ENCODE data around the gene SLC29A1. TPM values are rescaled to one million over a fixed set of nuclear protein-coding genes. Genes with fewer than 3 reads are reported as not detected.
A peak's percentile ranks its signal among the peaks of the same experiment; 100 is the strongest.

Gene SLC29A1
- total RNA-seq, 1 experiment from 2014 or later = 54.7 TPM

DNA sequence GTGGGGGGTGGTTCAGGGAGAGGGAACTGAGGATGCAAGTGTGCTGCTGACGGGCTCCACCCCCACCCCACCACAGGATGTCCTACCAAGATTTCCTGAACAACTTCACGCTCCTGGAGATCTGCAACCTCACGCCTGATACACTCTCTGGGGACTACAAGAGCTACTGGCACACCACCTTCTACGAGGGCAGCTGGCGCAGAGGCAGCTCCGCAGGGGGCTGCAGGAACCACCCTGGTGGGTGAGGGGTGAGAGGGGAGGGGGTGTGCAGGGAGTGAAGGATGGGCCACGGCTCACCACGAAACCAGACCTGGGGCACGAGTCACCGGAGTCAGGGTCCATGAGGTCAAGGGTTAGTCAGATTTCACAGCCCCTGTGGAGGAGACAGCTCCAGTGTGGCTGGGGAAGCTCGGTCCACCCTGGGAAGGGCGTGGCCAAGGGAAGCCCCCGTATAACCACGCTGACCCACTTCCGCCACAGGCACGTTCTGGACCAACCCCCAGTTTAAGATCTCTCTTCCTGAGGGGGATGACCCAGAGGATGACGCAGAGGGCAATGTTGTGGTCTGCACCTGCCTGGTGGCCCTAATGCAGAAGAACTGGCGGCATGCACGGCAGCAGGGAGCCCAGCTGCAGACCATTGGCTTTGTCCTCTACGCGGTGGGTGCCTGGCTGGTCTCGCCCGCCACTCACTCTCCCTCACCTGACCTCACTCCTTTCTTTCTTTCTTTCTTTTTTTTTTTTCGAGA, 46.5 kb upstream of the SLC29A1 start:
- intact Hi-C loops (cut with micrococcal nuclease) = no loop called here
- Histone ChIP-seq H3K4me3 (ENCODE audit: low read length) (no peak overlapping the region), H3K4me2 (ENCODE audit: low read length) (no peak overlapping the region), H4K20me1 (ENCODE audit: low read length) (no peaks in the 10 kb centered on the region), H3K79me2 (ENCODE audit: low read length) (no peaks in the 10 kb centered on the region), H3K27ac (ENCODE audit: low read length) (no peak overlapping the region), H3F3A (ENCODE audit: low read length, unreplicated experiment) (no peaks in the 10 kb centered on the region), H3K36me3 (ENCODE audit: low read depth, low read length) (no peaks in the 10 kb centered on the region), H2AFZ (ENCODE audit: low read length) (no peak overlapping the region), H3K9ac (ENCODE audit: low read length) (no peak overlapping the region), H3K27me3 (ENCODE audit: low read length) (no peaks in the 10 kb centered on the region), H3K9me3 (ENCODE audit: low read length) (no peaks in the 10 kb centered on the region), H3K4me1 (ENCODE audit: insufficient read depth, low read length) (peaks cover 17% of the 10 kb centered on the region), H3K9me2 (replicated peaks; ENCODE audit: low read length) (no peaks in the 10 kb centered on the region)
- CTCF ChIA-PET = no interaction called here
- POLR2A ChIA-PET (ENCODE audit: unreplicated experiment) = no interaction called here
- BruUV-seq (replicated peaks) = no TSS peak
- TF ChIP-seq, protein P1, sequence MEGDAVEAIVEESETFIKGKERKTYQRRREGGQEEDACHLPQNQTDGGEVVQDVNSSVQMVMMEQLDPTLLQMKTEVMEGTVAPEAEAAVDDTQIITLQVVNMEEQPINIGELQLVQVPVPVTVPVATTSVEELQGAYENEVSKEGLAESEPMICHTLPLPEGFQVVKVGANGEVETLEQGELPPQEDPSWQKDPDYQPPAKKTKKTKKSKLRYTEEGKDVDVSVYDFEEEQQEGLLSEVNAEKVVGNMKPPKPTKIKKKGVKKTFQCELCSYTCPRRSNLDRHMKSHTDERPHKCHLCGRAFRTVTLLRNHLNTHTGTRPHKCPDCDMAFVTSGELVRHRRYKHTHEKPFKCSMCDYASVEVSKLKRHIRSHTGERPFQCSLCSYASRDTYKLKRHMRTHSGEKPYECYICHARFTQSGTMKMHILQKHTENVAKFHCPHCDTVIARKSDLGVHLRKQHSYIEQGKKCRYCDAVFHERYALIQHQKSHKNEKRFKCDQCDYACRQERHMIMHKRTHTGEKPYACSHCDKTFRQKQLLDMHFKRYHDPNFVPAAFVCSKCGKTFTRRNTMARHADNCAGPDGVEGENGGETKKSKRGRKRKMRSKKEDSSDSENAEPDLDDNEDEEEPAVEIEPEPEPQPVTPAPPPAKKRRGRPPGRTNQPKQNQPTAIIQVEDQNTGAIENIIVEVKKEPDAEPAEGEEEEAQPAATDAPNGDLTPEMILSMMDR (conservative IDR thresholded peaks at IDR 0.05; ENCODE audit: low read depth, low read length) = no peak
- TF ChIP-seq EZH2phosphoT487 (IDR thresholded peaks at IDR 0.05; ENCODE audit: borderline replicate concordance, low read length) (no peak), EZH2 (IDR thresholded peaks at IDR 0.05; ENCODE audit: low read length, unreplicated experiment) (no peak)
- DNase-seq = no peak
- ATAC-seq = no peak

GRCh38 chr6:44177691-44178423, 45.5 kb upstream of the SLC29A1 start:
- CTCF ChIA-PET = no interaction called here
- Histone ChIP-seq H3K4me2 (ENCODE audit: low read length) (no peak overlapping the region), H3K4me3 (ENCODE audit: low read length) (no peak overlapping the region), H3K9ac (ENCODE audit: low read length) (no peak overlapping the region), H4K20me1 (ENCODE audit: low read length) (no peaks in the 10 kb centered on the region), H3F3A (ENCODE audit: low read length, unreplicated experiment) (no peaks in the 10 kb centered on the region), H3K9me2 (replicated peaks; ENCODE audit: low read length) (no peaks in the 10 kb centered on the region), H3K9me3 (ENCODE audit: low read length) (no peaks in the 10 kb centered on the region), H2AFZ (ENCODE audit: low read length) (no peak overlapping the region), H3K27ac (ENCODE audit: low read length) (no peak overlapping the region), H3K79me2 (ENCODE audit: low read length) (no peaks in the 10 kb centered on the region), H3K36me3 (ENCODE audit: low read depth, low read length) (no peaks in the 10 kb centered on the region), H3K27me3 (ENCODE audit: low read length) (no peaks in the 10 kb centered on the region), H3K4me1 (ENCODE audit: insufficient read depth, low read length) (peaks cover 17% of the 10 kb centered on the region)
- no TSS peak for BruUV-seq (replicated peaks)
- DNase-seq (no peak), ATAC-seq (peak; percentile 23)
- POLR2A ChIA-PET (ENCODE audit: unreplicated experiment) = no interaction called here
- no peak for TF ChIP-seq EZH2phosphoT487 (IDR thresholded peaks at IDR 0.05; ENCODE audit: borderline replicate concordance, low read length)
- TF ChIP-seq EZH2 (IDR thresholded peaks at IDR 0.05; ENCODE audit: low read length, unreplicated experiment) = no peak
- TF ChIP-seq, protein P1 (conservative IDR thresholded peaks at IDR 0.05; ENCODE audit: low read depth, low read length) = no peak
- intact Hi-C loops (cut with micrococcal nuclease) = no loop called here
